ENCODE data around the gene S100B. TPM values are rescaled to one million over a fixed set of nuclear protein-coding genes. Genes with fewer than 3 reads are reported as not detected.

Gene S100B
- total and polyA plus RNA-seq, 2 of the 8 experiments (the other 6 are each of a cell fraction or from before 2014, with no cell fraction given), result 0.36 to 0.69 TPM

GRCh38 chr21:46557469-46557868, 47.4 kb downstream of the S100B start:
- WGBS, 2 experiments (ENCODE audit: extremely low coverage in 1 of 2, insufficient coverage in 1 of 2, insufficient read length in 1 of 2, insufficient replicate concordance in 2 of 2, low coverage in 1 of 2, low lambda C conversion rate in 2 of 2, missing lambda C conversion rate in 1 of 2), result 91% methylated on average over 12 of the region's 14 CpGs; no CpG with 5 or more reads in 1 of the 2 experiments
- H4K8ac ChIP-seq (ENCODE audit: extremely low read depth, insufficient read depth, low read length), result no peak overlapping the region; the same call in 1 of the 2 replicates
- FAIRE-seq (no peak), DNase-seq (ENCODE audit: low read depth in 1 of 2, low spot score in 2 of 2) (no peak)
- CTCF ChIA-PET (ENCODE audit: partially characterized antibody), result no interaction called here
- no peaks in the 10 kb centered on the region for H3K23me2 ChIP-seq (ENCODE audit: low read depth, low read length)
- peaks cover 0 to 2% of the 10 kb centered on the region in 2 experiments for H4K20me1 ChIP-seq (replicated peaks in 1 of 2; ENCODE audit: control insufficient read depth in 1 of 2, insufficient read depth in 2 of 2, low read length in 2 of 2)
- H3K4ac ChIP-seq (replicated peaks; ENCODE audit: insufficient read length, low read depth, low read length), result no peak overlapping the region
- no peak overlapping the region for H3K23ac ChIP-seq (ENCODE audit: insufficient read length)
- H3K18ac ChIP-seq (ENCODE audit: extremely low read depth, low read length), result no peak overlapping the region
- H3K27ac ChIP-seq (ENCODE audit: low read depth, low read length), result no peak overlapping the region
- no peaks in the 10 kb centered on the region for H3K79me1 ChIP-seq (ENCODE audit: low read depth, low read length)
- no peaks in the 10 kb centered on the region for H3K79me2 ChIP-seq (ENCODE audit: control insufficient read depth in 1 of 2, insufficient read depth in 2 of 2, low read length in 2 of 2)
- H4K91ac ChIP-seq (replicated peaks; ENCODE audit: insufficient read length, low read length), result no peak overlapping the region
- H2BK120ac ChIP-seq (replicated peaks; ENCODE audit: low read depth, low read length), result no peak overlapping the region
- no peak for TF ChIP-seq TAF7 (optimal IDR thresholded peaks at IDR 0.05; ENCODE audit: borderline replicate concordance, low read depth, low read length)
- no peaks in the 10 kb centered on the region for H3K27me3 ChIP-seq (replicated peaks in 1 of 4; ENCODE audit: control insufficient read depth in 3 of 4, extremely low read depth in 1 of 4, insufficient read depth in 3 of 4, low read length in 3 of 4)
- no peak overlapping the region for H2BK12ac ChIP-seq (ENCODE audit: low read depth, low read length)
- H2AK5ac ChIP-seq (ENCODE audit: low read depth, low read length), result no peak overlapping the region
- no peak overlapping the region for H2BK15ac ChIP-seq (ENCODE audit: low read length)
- no peak overlapping the region for H3K14ac ChIP-seq (ENCODE audit: insufficient read length)
- no peak overlapping the region for H2BK20ac ChIP-seq (ENCODE audit: low read length)
- no peak overlapping the region for H2AFZ ChIP-seq (ENCODE audit: low read length)
- H4K5ac ChIP-seq (ENCODE audit: insufficient read length, low read depth, low read length), result no peak overlapping the region
- H3K4me1 ChIP-seq (replicated peaks in 1 of 4; ENCODE audit: control insufficient read depth in 3 of 4, insufficient read depth in 4 of 4, low read length in 3 of 4), result no peaks in the 10 kb centered on the region
- H2BK5ac ChIP-seq (ENCODE audit: low read depth, low read length), result no peak overlapping the region
- H3K36me3 ChIP-seq (ENCODE audit: control insufficient read depth in 2 of 4, insufficient read depth in 4 of 4, low read length in 3 of 4), result peaks cover 0 to 17% (median 10%) of the 10 kb centered on the region in 4 experiments; a peak in 5 of 8 replicates
- no peak overlapping the region for H3K4me2 ChIP-seq (ENCODE audit: insufficient read depth in 1 of 2, low read depth in 2 of 2, low read length in 2 of 2)
- no peak overlapping the region for H3K4me3 ChIP-seq (ENCODE audit: extremely low read depth in 1 of 4, insufficient read depth in 2 of 4, low read depth in 3 of 4, low read length in 4 of 4)
- H3K9me3 ChIP-seq (ENCODE audit: insufficient read depth in 2 of 2, low read depth in 1 of 2, low read length in 1 of 2), result no peaks in the 10 kb centered on the region
- H3K56ac ChIP-seq (replicated peaks; ENCODE audit: insufficient read length, low read depth, low read length), result no peak overlapping the region
- no peak overlapping the region for H3K9ac ChIP-seq (replicated peaks in 1 of 4; ENCODE audit: extremely low read depth in 1 of 4, low read depth in 3 of 4, low read length in 3 of 4)
- POLR2A ChIA-PET (ENCODE audit: partially characterized antibody), result interaction anchor here (0.6 to 1.1 kb wide), 2 partner anchors 82 to 235 kb away, joined by 3 to 5 read pairs; no protein-coding TSS in a partner anchor

All from H1 (cell line).